NCI-H1436 (cell line): Measurements from ENCODE around the gene TYW1.
"Not testable (repeated sequence)": the region's sequence is repeated elsewhere in the genome, so short reads cannot be mapped to it uniquely, and the experiment has no call there.

Experiments used
- DNase-seq: peaks from one replicate; lab custom pipeline; 2025; lab: John Stamatoyannopoulos, UW

TYW1 gene, protein sequence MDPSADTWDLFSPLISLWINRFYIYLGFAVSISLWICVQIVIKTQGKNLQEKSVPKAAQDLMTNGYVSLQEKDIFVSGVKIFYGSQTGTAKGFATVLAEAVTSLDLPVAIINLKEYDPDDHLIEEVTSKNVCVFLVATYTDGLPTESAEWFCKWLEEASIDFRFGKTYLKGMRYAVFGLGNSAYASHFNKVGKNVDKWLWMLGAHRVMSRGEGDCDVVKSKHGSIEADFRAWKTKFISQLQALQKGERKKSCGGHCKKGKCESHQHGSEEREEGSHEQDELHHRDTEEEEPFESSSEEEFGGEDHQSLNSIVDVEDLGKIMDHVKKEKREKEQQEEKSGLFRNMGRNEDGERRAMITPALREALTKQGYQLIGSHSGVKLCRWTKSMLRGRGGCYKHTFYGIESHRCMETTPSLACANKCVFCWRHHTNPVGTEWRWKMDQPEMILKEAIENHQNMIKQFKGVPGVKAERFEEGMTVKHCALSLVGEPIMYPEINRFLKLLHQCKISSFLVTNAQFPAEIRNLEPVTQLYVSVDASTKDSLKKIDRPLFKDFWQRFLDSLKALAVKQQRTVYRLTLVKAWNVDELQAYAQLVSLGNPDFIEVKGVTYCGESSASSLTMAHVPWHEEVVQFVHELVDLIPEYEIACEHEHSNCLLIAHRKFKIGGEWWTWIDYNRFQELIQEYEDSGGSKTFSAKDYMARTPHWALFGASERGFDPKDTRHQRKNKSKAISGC

DNA sequence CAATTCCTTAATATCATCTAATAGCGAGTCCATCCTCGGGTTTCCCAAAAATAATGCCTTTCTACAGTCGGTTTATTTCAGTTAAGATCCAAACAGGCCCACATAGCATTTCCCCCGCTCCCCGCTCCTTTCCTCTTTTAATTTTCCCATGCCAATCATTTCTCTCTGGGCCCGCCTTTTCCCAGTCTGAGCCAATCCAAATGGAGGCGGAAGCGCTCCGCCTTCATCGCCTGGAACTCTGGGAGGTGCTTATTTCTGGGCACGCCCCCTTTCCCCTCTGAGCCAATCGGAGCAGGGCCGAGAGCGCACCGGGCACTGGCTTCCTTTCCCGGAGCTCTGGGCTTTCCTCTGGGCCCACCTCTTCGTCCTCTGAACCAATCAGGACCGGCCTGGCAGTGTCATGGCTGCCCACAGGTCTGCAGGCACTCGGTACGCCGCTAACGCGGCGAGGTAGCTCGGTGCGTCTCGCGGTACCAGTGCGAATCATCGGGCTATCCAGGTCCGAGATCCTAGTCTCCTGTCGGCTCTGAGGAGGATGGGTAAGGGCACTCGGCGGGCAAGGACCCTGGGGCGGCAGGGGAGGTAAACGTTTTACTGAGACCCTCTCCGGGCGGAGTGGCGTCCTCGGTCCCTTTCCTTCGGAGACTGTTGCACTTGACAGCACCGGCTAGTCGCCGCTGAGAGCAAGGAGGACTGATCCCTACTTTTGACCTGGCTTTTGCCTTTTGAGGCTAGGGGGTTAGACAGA lies at the start of gene TYW1:
Gene TYW1 (plus strand): TSS at position 390 of the 748 bp plus-strand sequence. CDS start 146 bp downstream, at position 536.
- peak; percentile 97 for DNase-seq

DNA sequence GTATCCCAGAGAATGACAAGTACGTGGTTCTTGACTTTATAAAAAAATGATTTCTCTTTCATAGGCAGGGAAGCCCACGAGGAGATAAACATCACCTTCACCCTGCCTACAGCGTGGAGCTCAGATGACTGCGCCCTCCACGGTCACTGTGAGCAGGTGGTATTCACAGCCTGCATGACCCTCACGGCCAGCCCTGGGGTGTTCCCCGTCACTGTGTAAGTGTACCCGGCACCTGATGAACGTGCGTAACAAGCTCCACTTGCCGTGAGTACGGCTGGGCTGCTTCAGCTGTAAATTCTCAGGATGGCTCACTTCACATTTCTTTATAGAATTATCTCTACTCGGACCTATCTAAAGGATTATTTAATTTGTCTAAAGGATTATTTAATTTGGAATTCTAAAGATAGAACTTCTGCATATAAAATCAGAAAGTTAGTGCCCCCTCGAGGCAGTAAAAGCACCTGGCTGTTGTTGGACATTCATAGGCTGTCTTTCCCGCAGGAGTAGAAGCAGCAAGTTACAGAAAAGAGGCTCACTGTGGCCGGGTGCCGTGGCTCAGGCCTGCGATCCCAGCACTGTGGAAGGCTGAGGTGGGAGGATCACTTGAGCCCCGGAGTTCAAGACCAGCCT lies 48.0 kb upstream of the TYW1 start:
- no peak for DNase-seq

DNA sequence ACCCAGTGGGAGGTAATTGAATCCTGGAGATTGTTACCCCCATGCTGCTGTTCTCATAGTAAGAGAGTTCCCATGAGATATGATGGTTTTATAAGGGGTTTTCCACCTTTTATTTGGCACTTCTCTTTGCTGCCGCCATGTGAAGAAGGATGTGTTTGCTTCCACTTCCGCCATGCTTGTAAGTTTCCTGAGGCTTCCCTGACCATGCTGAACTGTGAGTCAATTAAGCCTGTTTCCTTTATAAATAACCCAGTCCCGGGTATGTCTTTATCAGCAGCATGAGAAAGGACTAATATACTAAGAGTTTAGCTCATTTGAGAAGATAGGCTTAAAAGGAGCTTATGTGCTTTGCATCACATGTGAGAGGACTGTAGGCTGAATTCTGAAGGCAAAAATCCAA lies 46.3 kb upstream of the TYW1 start:
- DNase-seq = no peak

DNA sequence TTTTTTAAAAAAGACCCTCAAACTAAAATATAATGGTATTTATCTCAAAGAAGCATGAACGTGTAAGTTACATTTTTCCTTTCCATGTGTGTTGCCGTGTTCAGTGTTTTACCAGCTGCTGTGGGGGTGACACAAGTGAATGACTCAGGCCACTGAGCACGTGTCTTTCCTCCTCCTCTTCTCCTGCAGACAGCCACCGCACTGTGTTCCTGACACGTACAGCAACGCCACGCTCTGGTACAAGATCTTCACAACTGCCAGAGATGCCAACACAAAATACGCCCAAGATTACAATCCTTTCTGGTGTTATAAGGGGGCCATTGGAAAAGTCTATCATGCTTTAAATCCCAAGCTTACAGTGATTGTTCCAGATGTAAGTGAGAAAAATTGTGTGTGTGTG lies 45.9 kb upstream of the TYW1 start:
- DNase-seq = no peak

DNA sequence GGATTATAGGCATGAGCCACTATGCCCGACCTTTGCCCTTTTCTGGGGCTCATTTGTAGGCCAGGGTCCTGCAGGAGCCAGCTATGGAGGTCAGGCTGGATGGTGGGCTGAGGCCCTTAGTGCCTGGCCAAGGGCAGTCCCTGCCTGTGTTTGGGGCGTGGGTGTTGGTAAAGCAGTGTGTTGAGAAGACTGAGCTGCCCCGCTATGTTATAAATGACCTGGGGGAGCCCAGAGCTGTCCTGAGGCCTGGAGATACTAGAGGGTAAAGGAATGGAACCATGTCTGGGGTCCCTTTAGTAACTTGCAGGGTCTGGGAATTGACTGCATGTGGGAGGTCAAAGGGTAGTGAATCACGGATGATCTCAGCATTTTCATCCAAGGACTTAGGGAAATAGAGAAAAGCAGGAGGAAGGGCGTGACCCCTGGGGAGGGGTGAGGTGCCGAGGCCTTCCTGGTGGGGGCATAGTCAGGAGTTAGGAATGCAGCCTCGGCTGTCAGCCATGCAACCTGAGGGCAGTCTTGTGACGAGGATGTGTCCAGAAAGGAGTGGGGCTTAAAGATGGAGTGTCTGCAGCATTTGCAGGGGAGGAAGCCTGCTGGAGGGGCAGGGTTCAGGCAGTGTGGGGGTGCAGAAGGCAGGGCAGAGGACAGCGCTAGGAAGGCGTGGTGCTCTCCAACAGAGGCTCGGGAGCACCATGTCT lies 44.1 kb upstream of the TYW1 start:
- DNase-seq = no peak

DNA sequence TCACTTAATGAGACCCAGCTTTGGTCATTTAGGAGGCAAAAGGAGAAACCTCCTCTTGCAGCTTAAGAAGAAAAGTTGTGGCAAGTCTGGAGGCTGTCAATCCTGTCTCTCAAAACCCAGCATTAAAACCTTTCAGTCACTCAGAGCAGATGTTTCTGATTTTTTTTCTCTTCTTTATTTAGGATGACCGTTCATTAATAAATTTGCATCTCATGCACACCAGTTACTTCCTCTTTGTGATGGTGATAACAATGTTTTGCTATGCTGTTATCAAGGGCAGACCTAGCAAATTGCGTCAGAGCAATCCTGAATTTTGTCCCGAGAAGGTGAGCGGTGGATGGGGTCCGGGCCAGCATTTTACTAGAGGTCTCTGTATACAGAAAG lies 43.6 kb upstream of the TYW1 start:
- DNase-seq = no peak

DNA sequence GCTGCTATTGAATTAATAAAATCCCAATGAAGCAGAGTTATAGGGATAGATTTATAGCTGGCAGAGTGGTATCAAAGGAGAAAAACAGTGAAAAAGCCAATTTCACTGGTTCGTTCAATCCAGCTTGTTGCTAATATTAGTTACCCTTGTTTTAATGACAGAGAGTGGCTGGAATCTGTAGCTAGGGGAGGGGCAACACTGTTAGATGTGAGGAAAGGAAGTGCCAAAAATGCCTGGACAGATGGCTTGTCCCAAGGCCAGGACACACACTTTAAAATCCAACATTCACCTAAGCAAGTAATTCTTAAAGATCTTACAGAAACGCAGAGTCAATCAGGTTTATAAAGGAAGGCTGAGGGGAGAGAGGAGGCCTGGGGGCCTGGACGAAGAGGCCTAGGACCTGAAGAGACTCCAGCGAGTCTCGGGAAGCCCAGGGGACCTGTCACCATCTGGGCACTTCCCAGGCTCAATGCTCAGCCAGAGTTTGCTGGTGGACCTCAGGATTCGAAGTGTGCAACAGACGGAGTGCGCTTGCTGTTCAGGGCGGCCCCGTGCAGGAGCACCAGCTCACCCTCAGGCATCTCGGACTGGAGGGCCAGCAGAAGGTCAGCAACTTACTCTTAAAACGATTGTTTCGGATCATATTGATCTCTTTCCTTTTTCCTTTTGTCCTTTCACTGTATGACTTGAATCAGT lies 38.9 kb upstream of the TYW1 start:
- DNase-seq = no peak

DNA sequence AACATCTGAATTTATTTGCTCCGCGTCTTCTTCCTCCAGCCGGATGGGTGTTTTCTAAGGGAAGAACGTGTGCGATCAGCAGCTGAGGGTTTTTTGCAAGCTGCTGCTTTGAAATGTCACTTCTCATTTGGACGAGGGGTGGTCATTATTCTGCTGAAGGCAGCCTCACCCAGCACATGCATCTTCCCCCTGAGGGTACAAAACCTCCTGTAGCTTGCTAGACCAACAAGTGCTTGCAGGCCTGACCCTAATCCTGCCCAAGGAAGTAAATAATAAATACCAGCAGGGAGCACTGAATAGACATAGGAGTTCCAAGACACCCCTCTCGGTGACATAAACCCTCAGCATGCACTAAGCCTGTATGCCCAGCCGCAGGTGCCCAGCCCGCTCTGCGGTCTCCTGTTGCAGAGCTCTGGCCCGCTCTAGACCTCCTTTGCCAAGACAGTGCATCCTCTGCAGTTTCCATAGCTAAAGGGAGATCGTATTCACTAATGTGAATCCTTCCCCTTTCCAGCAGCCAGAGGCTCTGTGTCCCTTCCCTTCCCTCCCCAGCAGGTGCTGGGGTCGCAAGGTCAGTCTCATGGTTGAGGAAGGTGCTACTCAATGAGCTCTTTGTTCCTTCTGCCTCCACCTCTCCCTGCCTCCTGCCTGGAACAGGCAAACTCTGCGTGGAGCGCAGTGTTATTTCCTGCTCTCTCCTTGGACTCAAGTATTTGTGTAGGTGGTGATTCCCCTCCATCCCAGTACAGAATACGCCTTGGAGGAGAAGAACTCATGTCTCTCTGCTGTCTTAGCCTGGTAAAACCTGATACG lies 37.9 kb upstream of the TYW1 start:
- no peak for DNase-seq

DNA sequence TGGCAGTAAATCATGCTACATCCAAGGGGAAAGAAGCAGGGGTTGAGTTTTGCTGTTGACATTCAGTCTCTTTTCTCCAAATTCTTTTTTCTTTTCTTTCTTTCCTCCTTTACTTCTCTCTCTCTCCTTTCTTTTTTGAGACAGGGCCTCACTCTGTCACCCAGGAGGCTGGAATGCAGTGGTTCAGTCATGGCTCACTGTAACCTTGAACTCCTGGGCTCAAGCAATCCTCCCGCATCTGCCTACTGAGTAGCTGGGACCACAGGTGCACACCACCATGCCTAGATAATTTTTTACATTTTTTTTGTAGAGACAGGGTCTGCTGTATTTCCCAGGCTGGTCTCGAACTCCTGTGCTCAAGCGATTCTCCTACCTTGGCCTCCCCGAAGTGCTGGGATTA lies 36.4 kb upstream of the TYW1 start:
- no peak for DNase-seq

DNA sequence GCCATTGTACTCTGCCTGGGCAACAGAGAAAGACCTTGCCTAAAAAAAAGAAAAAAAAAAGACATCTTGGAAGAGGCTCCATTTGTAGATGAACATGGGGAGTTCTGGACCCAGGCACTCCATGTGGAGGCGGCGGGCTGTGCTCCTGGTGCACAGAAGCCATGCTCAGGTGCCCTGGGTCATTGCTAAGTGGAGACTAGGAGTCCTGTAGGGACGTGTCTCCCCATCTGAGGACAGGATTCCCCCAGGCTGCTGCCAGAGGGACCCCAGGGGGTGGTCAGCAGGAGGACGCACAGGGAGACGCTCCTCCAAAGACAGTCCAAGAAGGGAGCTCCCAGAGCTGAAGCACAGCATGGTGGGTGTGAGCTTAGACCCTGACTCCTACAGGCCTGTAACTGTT lies 35.5 kb upstream of the TYW1 start:
- no peak for DNase-seq

DNA sequence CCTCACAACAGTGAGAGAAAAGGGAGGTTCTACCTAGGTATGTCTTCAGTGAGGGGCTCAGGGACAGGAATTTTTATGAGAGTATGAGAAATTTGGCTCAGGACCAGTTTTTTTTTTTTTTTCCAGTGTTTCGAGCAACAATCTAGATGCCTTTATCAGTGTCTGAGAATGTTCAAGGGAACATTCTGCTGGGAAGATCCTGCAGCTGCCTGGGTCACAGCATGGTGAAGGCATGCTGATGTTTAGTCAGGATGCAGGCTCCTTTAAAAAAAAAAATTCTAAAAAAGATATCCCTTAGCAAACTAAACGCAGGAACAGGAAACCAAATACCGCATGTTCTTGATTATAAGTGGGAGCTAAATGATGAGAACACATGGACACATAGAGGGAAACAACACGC lies 32.2 kb upstream of the TYW1 start:
- no peak for DNase-seq

DNA sequence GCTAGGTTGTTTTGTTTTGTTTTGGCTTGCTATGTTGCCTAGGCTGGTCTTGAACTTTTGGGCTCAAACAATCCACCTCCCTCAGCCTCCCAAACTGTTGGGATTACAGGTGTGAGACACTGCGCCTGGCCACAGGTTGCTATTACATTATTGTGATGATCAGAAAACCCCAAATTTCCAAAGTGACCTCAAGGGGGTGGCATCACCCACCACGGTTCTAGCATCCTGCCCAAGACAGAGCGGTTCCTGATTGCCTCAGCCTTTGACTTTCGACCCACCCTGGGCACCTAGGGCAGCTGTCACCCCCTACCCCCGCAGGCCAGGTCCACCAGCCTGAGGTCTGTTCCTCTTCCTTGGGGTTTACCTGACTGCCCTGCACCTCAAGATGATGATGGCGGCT lies 29.6 kb upstream of the TYW1 start:
- no peak for DNase-seq

DNA sequence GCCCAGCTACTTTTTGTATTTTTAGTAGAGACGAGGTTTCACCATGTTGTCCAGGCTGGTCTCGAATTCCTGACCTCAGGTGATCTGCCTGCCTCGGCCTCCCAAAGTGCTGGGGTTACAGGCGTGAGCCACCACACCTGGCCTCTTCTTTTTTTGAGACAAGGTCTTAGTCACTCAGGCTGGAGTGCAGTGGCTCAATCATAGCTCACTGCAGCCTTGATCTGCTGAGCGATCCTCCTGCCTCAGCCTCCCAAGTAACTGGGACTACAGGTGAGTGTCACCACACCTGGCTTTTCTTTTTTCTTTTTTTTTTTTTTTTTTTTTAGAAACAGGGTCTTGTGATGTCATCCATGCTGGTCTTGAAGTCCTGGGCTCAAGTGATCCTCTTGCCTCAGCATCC lies 27.6 kb upstream of the TYW1 start:
- not testable (repeated sequence) for DNase-seq

DNA sequence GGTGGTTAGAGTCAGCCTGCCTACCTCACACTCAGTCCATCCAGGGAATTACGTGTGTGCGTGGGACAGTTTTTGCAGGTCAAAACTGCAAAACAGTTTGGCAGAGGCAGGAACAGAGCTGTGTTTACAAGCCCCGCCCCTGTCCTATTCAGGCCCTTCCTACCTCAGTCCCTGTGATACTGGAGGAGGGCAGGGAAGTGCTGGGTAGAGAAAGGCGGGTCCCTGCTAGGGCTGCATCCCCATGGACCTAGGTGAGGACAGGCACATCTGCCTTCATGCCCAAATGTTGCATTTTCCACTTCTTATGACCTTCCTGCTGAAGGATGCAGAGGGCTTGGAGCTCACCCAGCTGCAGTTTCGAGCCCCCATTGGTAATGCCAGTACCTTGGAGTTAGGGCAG lies 26.3 kb upstream of the TYW1 start:
- DNase-seq = no peak

DNA sequence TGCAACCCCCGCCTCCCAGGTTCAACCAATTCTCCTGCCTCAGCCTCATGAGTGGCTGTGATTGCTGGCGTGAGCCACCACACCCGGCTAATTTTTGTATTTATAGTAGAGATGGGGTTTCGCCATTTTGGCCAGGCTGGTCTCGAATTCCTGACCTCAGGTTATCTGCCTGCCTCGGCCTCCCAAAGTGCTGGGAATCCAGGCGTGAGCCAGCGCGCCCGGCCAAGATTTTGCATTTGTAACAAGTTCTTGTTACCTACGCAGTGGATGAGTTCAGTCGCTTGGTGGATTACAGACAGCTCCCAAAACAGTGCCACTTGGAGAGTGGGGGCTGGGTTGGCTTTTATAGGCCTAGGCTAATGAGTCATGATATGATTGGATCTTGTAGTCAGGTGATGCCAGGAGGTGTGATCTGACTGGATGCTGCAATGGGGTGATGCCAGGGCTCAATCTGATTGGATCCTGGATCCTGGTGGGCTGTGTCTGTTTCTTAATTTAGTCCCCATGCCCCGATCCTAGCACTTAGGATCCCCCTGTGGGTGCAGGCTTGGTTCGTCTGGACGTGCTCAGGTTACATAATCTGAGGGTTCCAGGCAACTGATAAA lies 21.5 kb upstream of the TYW1 start:
- DNase-seq = no peak

DNA sequence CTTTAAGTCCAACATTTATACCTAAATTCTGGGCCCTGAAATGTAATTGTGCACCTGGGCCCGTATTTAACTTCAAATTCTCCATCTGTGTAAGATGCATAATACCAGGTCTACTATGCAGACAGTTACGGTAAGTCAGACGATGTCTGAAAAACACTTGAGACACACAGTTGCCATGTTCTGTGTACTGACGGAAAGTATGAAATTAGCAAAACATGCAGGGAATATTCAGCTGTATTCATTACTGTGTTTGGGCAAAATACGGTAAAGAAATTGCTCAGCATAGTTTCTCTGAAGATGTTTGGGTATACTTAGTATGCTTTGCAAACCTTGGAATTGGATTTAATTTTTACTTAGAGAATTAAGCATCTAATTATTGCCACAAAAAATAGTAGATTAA lies 18.3 kb upstream of the TYW1 start:
- DNase-seq = not testable (repeated sequence)

DNA sequence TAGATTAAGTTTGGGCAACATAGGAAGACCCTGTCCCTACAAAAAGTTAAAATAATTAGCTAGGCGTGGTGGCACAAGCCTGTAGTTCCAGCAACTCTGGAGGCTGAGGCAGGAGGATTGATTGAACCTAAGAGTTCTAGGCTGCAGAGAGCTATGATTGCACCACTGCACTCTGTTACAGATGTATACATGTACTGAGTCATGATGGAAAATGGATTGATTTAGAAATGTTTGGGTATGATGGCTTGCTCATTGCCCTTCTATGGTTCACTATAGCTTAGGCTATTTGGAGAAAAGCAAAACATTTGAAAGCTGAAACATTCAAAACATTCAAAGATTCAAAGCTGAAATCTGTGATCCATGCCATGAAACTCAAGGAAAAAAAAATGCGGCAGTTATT lies 17.6 kb upstream of the TYW1 start:
- not testable (repeated sequence) for DNase-seq

DNA sequence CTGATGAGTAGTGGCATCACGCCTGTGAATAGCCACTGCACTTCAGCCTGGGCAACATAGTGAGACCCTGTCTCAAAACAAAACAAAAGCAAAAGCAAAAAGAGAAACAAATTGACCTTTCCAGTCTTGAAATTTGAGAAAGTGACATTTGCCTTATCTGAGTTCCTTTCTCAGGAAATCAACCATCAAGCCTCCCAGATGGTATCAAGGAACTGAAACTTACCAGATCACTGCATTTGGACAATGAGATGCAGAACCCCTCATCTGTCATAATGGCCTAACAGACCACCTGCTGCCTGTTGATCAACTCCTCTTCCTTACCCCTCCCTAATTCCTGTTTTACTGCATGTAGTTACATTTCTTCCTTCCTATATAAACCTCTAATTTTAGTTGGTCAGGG lies 16.3 kb upstream of the TYW1 start:
- not testable (repeated sequence) for DNase-seq

DNA sequence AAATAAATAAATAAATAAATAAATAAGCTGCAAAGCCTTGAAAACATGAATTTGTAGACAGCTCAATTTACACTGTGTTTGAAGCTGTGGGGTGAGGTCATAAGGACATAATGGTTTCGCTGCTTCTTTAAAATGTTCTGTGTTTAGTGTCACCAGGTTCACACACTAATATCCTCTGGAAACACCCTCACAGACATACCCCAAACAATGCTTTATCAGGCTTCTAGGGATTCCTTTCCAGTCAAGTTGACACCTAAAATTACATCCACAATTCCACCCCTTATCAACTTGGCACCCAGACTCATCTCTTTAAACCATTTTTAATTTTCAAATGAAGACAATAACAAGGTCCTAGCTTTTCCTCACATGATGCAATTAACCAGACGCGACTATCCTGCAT lies 7.1 kb upstream of the TYW1 start:
- DNase-seq = not testable (repeated sequence)

DNA sequence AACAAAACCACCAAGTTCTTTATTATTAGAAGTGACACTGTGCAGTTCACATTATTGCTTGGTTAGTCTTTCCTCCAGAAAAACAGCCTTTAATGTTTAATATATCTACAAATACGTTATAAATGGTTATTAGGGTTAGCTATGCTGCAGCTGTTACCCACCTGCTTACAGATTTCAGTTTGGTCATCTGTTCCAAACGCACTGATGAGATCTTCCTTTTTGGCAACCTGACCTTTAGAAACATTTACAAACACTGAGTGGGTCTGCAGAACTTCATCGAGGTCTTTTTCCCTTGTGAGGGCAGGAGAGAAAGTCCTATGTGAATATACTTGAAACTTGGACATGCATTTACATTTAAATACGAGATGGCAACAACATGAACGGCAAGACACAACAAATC lies 2.6 kb upstream of the TYW1 start:
- not testable (repeated sequence) for DNase-seq
